NB4 (cell line): ENCODE data around the gene PSPC1.

Source experiments
- POLR2A ChIP-seq: IDR thresholded peaks from 2 replicates; pipeline ENCODE4 v1.6.1; 2011; ENCODE audit warnings: mild to moderate bottlenecking; ENCODE audit not compliant: insufficient read length; ENCODE audit errors: extremely low read depth
- TF ChIP-seq, protein P1 (sequence below): IDR thresholded peaks from one replicate; pipeline ENCODE4 v1.5.1; 2012; ENCODE audit warnings: low read depth, low read length

- TF ChIP-seq, protein P1, sequence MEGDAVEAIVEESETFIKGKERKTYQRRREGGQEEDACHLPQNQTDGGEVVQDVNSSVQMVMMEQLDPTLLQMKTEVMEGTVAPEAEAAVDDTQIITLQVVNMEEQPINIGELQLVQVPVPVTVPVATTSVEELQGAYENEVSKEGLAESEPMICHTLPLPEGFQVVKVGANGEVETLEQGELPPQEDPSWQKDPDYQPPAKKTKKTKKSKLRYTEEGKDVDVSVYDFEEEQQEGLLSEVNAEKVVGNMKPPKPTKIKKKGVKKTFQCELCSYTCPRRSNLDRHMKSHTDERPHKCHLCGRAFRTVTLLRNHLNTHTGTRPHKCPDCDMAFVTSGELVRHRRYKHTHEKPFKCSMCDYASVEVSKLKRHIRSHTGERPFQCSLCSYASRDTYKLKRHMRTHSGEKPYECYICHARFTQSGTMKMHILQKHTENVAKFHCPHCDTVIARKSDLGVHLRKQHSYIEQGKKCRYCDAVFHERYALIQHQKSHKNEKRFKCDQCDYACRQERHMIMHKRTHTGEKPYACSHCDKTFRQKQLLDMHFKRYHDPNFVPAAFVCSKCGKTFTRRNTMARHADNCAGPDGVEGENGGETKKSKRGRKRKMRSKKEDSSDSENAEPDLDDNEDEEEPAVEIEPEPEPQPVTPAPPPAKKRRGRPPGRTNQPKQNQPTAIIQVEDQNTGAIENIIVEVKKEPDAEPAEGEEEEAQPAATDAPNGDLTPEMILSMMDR = no peak
- TF ChIP-seq POLR2A = no peak
Observed at GRCh38 chr13:19685034-19685433, 97.7 kb downstream of the PSPC1 start.
